Immature natural killer cell (primary cell): ENCODE results near the gene MVP. TPM values are rescaled to one million over a fixed set of nuclear protein-coding genes. Genes with fewer than 3 reads are reported as not detected.

Experiments
- DNase-seq, 3 donors: peaks; one replicate each; pipeline ENCODE4 v3.0.0; 2022; ENCODE audit warnings: mixed read lengths in 1 of 3
- H3K27ac Mint-ChIP-seq, 6 donors: one replicate each; pipeline ENCODE4 v1.8.0; 2020; ENCODE audit warnings: mixed read lengths in 6 of 6, mild to moderate bottlenecking in 5 of 6, inconsistent platforms in 4 of 6, moderate library complexity in 3 of 6
- H3K27me3 Mint-ChIP-seq, 3 donors: one replicate each; pipeline ENCODE4 v1.8.0; 2020 to 2021; ENCODE audit warnings: low read depth in 3 of 3, mild to moderate bottlenecking in 3 of 3, mixed read lengths in 3 of 3, moderate library complexity in 3 of 3, inconsistent platforms in 1 of 3
- H3K36me3 Mint-ChIP-seq, 3 donors: one replicate each; pipeline ENCODE4 v1.8.0; 2020; ENCODE audit warnings: mixed read lengths in 3 of 3, inconsistent platforms in 2 of 3, mild to moderate bottlenecking in 2 of 3
- H3K4me1 Mint-ChIP-seq, 2 donors: one replicate each; pipeline ENCODE4 v1.8.0; 2020; ENCODE audit warnings: inconsistent platforms in 2 of 2, mild to moderate bottlenecking in 2 of 2, mixed read lengths in 2 of 2, moderate library complexity in 1 of 2
- H3K4me3 Mint-ChIP-seq, 5 donors: one replicate each; pipeline ENCODE4 v1.8.0; 2020; ENCODE audit warnings: mild to moderate bottlenecking in 5 of 5, mixed read lengths in 5 of 5, inconsistent platforms in 3 of 5, moderate library complexity in 3 of 5
- H3K9me3 Mint-ChIP-seq, 6 donors: one replicate each; pipeline ENCODE4 v1.8.0; 2020; ENCODE audit warnings: mild to moderate bottlenecking in 6 of 6, mixed read lengths in 6 of 6, inconsistent platforms in 4 of 6, moderate library complexity in 3 of 6
- polyA plus RNA-seq, 3 donors: library from polyadenylated mRNA; unstranded; fragments of 300-500 nt; fragmentation: Illumina TruSeq; gene quantifications; one replicate each; pipeline ENCODE4 v1.2.3, GENCODE V29; 2021

Gene MVP
- polyA plus RNA-seq, 3 donors from 2014 or later = 103 to 195 (median 142) TPM

GRCh38 chr16:29815032-29815721 lies 5.1 kb upstream of the MVP start:
- no peaks in the 10 kb centered on the region for H3K9me3 Mint-ChIP-seq
- H3K4me1 Mint-ChIP-seq = peaks cover 58 to 67% of the 10 kb centered on the region in 2 donors

GRCh38 chr16:29815793-29816693 lies 4.2 kb upstream of the MVP start, which contains the start of gene PAGR1:
Gene PAGR1 (plus strand): TSS chr16:29816152. CDS start chr16:29816526, 374 bp downstream.
- Mint-ChIP-seq H3K4me3 (peak within 1 kb of the TSS; percentile 93 to 99 (median 99)), H3K36me3 (peaks cover 0 to 21% (median 5%) of the 10 kb centered on the region in 3 donors), H3K27ac (peak within 1 kb of the TSS; percentile 95 to 100 (median 96)), H3K4me1 (peaks cover 58 to 68% of the 10 kb centered on the region in 2 donors), H3K27me3 (peaks cover 12 to 20% (median 17%) of the 10 kb centered on the region in 3 donors), H3K9me3 (no peaks in the 10 kb centered on the region)
- peak; percentile 98 to 99 (median 98) for DNase-seq

More at GRCh38 chr16:29815032-29815721, 5.1 kb upstream of the MVP start:
- Mint-ChIP-seq H3K27me3 (peaks cover 16 to 22% (median 22%) of the 10 kb centered on the region in 3 donors), H3K36me3 (peaks cover 0 to 17% (median 5%) of the 10 kb centered on the region in 3 donors), H3K4me3 (peak overlapping the region; percentile 93 to 99 (median 99)), H3K27ac (peak overlapping the region; percentile 46 to 100 (median 96))
- no peak for DNase-seq

- peak overlapping the region; percentile 93 to 99 (median 99) for H3K4me3 Mint-ChIP-seq
- DNase-seq = peak in 2 of 3 donors; percentile 40 to 47
- peak overlapping the region; percentile 94 to 99 (median 96) for H3K27ac Mint-ChIP-seq
- no peaks in the 10 kb centered on the region for H3K9me3 Mint-ChIP-seq
- H3K27me3 Mint-ChIP-seq = peaks cover 9 to 12% (median 12%) of the 10 kb centered on the region in 3 donors
- H3K36me3 Mint-ChIP-seq = peaks cover 0 to 21% (median 5%) of the 10 kb centered on the region in 3 donors
- H3K4me1 Mint-ChIP-seq = peaks cover 59 to 68% of the 10 kb centered on the region in 2 donors
Measured at GRCh38 chr16:29816694-29817441, 3.4 kb upstream of the MVP start.

- Mint-ChIP-seq H3K4me3 (peak overlapping the region; percentile 65 to 82 (median 76)), H3K4me1 (peaks cover 64 to 78% of the 10 kb centered on the region in 2 donors), H3K27ac (peak overlapping the region; percentile 66 to 88 (median 74))
Measured at GRCh38 chr16:29818082-29818481, 2.2 kb upstream of the MVP start.

GRCh38 chr16:29819506-29819905 lies 756 bp upstream of the MVP start:
- peak overlapping the region; percentile 93 to 98 (median 95) for H3K4me3 Mint-ChIP-seq
- H3K27ac Mint-ChIP-seq = peak overlapping the region; percentile 82 to 97 (median 95)
- H3K36me3 Mint-ChIP-seq = peaks cover 0 to 21% (median 5%) of the 10 kb centered on the region in 3 donors
- H3K4me1 Mint-ChIP-seq = peaks cover 66 to 78% of the 10 kb centered on the region in 2 donors
- no peak for DNase-seq
- H3K27me3 Mint-ChIP-seq = peaks cover 9% of the 10 kb centered on the region in 3 donors
- no peaks in the 10 kb centered on the region for H3K9me3 Mint-ChIP-seq

More at GRCh38 chr16:29818082-29818481, 2.2 kb upstream of the MVP start:
- no peaks in the 10 kb centered on the region for H3K9me3 Mint-ChIP-seq
- no peak for DNase-seq
- H3K27me3 Mint-ChIP-seq = peaks cover 9% of the 10 kb centered on the region in 3 donors
- peaks cover 0 to 21% (median 5%) of the 10 kb centered on the region in 3 donors for H3K36me3 Mint-ChIP-seq

- H3K4me3 Mint-ChIP-seq = peak overlapping the region; percentile 93 to 98 (median 95)
- no peaks in the 10 kb centered on the region for H3K9me3 Mint-ChIP-seq
- H3K27me3 Mint-ChIP-seq = peaks cover 2 to 3% (median 3%) of the 10 kb centered on the region in 3 donors
- peaks cover 0 to 21% (median 5%) of the 10 kb centered on the region in 3 donors for H3K36me3 Mint-ChIP-seq
- peak overlapping the region; percentile 82 to 97 (median 95) for H3K27ac Mint-ChIP-seq
- DNase-seq = peak; percentile 47 to 58 (median 51)
- H3K4me1 Mint-ChIP-seq = peaks cover 67 to 77% of the 10 kb centered on the region in 2 donors
Measured at GRCh38 chr16:29820730-29821642, 724 bp downstream of the MVP start.

GRCh38 chr16:29821643-29822115 lies 1.4 kb downstream of the MVP start:
- Mint-ChIP-seq H3K4me1 (peaks cover 68 to 75% of the 10 kb centered on the region in 2 donors), H3K27ac (peak overlapping the region; percentile 82 to 97 (median 95)), H3K36me3 (peaks cover 0 to 20% (median 5%) of the 10 kb centered on the region in 3 donors), H3K9me3 (no peaks in the 10 kb centered on the region), H3K4me3 (peak overlapping the region; percentile 93 to 98 (median 95)), H3K27me3 (peaks cover 2% of the 10 kb centered on the region in 3 donors)
- DNase-seq = no peak

- peak overlapping the region in 2 of 5 donors; percentile 22 to 35 for H3K4me3 Mint-ChIP-seq
- H3K36me3 Mint-ChIP-seq = peaks cover 0 to 7% (median 0%) of the 10 kb centered on the region in 3 donors
- H3K27ac Mint-ChIP-seq = peak overlapping the region in 5 of 6 donors; percentile 37 to 81 (median 64)
- no peak for DNase-seq
- H3K9me3 Mint-ChIP-seq = no peaks in the 10 kb centered on the region
- H3K4me1 Mint-ChIP-seq = peaks cover 56 to 59% of the 10 kb centered on the region in 2 donors
- H3K27me3 Mint-ChIP-seq = no peaks in the 10 kb centered on the region
Measured at GRCh38 chr16:29824589-29825144, 4.4 kb downstream of the MVP start.

GRCh38 chr16:29825145-29826044 lies 5.1 kb downstream of the MVP start:
- peak overlapping the region in 3 of 5 donors; percentile 22 to 35 (median 23) for H3K4me3 Mint-ChIP-seq
- DNase-seq = no peak
- H3K27me3 Mint-ChIP-seq = no peaks in the 10 kb centered on the region
- peaks cover 0 to 7% (median 0%) of the 10 kb centered on the region in 3 donors for H3K36me3 Mint-ChIP-seq
- H3K9me3 Mint-ChIP-seq = no peaks in the 10 kb centered on the region
- peaks cover 49 to 53% of the 10 kb centered on the region in 2 donors for H3K4me1 Mint-ChIP-seq
- H3K27ac Mint-ChIP-seq = peak overlapping the region; percentile 37 to 81 (median 66)

- no peak for DNase-seq
- H3K9me3 Mint-ChIP-seq = no peaks in the 10 kb centered on the region
- H3K4me1 Mint-ChIP-seq = peaks cover 40 to 44% of the 10 kb centered on the region in 2 donors
- H3K27me3 Mint-ChIP-seq = no peaks in the 10 kb centered on the region
- H3K27ac Mint-ChIP-seq = no peak overlapping the region
- H3K36me3 Mint-ChIP-seq = peaks cover 0 to 3% (median 0%) of the 10 kb centered on the region in 3 donors
- H3K4me3 Mint-ChIP-seq = no peak overlapping the region
Measured at GRCh38 chr16:29826342-29826695, 6.1 kb downstream of the MVP start.

- H3K4me1 Mint-ChIP-seq = peaks cover 13 to 19% of the 10 kb centered on the region in 2 donors
- no peaks in the 10 kb centered on the region for H3K9me3 Mint-ChIP-seq
- H3K36me3 Mint-ChIP-seq = peaks cover 7 to 12% (median 11%) of the 10 kb centered on the region in 3 donors
- H3K4me3 Mint-ChIP-seq = no peak overlapping the region
- no peak for DNase-seq
- peaks cover 0 to 2% (median 0%) of the 10 kb centered on the region in 3 donors for H3K27me3 Mint-ChIP-seq
- no peak overlapping the region for H3K27ac Mint-ChIP-seq
Measured at GRCh38 chr16:29830774-29831173, 10.5 kb downstream of the MVP start.
